Neural progenitor cell (in vitro differentiated cells): ENCODE data around the gene KCTD16. TPM values are rescaled to one million over a fixed set of nuclear protein-coding genes. Genes with fewer than 3 reads are reported as not detected.

Experiments used
- DNase-seq: peaks from one replicate; pipeline ENCODE4 v3.0.0-alpha.2; 2016; ENCODE audit warnings: low spot score
- H2AFZ ChIP-seq: fragments of 200-600 bp; sonication (generic); replicated peaks from 2 replicates; pipeline ENCODE4 v1.6.1; 2016; ENCODE audit warnings: antibody characterized with exemption
- H3F3A ChIP-seq: fragments of 200-600 bp; sonication (generic); 2 replicates; pipeline ENCODE4 v1.6.1; 2016; ENCODE audit warnings: antibody characterized with exemption, low read depth
- H3K27ac ChIP-seq: fragments of 200-600 bp; sonication (generic); 2 replicates; pipeline ENCODE4 v1.5.1; 2016; ENCODE audit warnings: mild to moderate bottlenecking
- H3K27me3 ChIP-seq: fragments of 200-600 bp; sonication (generic); 2 replicates; pipeline ENCODE4 v1.6.1; 2016; ENCODE audit warnings: mild to moderate bottlenecking, moderate library complexity
- H3K36me3 ChIP-seq: fragments of 200-600 bp; sonication (generic); 2 replicates; pipeline ENCODE4 v1.5.1; 2016
- H3K4me1 ChIP-seq: fragments of 200-600 bp; sonication (generic); 2 replicates; pipeline ENCODE4 v1.6.1; 2016; ENCODE audit warnings: mixed run types
- H3K4me2 ChIP-seq: fragments of 200-600 bp; sonication (generic); 2 replicates; pipeline ENCODE4 v1.6.1; 2016
- H3K4me3 ChIP-seq: fragments of 200-600 bp; sonication (generic); 2 replicates; pipeline ENCODE4 v1.5.1; 2016
- H3K79me2 ChIP-seq: fragments of 200-600 bp; sonication (generic); 2 replicates; pipeline ENCODE4 v1.6.1; 2016; ENCODE audit warnings: low read depth
- H3K9ac ChIP-seq: fragments of 200-600 bp; sonication (generic); 2 replicates; pipeline ENCODE4 v1.6.1; 2016
- H3K9me3 ChIP-seq: fragments of 200-600 bp; sonication (generic); 2 replicates; pipeline ENCODE4 v1.5.1; 2016; ENCODE audit warnings: low read depth
- H4K20me1 ChIP-seq: fragments of 200-600 bp; sonication (generic); 2 replicates; pipeline ENCODE4 v1.6.1; 2016; ENCODE audit warnings: low read depth
- H3K27ac Mint-ChIP-seq: 3 replicates; pipeline ENCODE4 v1.8.0; 2021; ENCODE audit warnings: mixed read lengths
- H3K27me3 Mint-ChIP-seq: 2 replicates; pipeline ENCODE4 v1.8.0; 2022; ENCODE audit warnings: low read depth, mild to moderate bottlenecking, inconsistent platforms, moderate library complexity, mixed read lengths; ENCODE audit not compliant: insufficient read depth
- H3K36me3 Mint-ChIP-seq: 3 replicates; pipeline ENCODE4 v1.8.0; 2021; ENCODE audit warnings: mixed read lengths
- H3K4me1 Mint-ChIP-seq: 3 replicates; pipeline ENCODE4 v1.8.0; 2021; ENCODE audit warnings: mixed read lengths
- H3K4me3 Mint-ChIP-seq: 3 replicates; pipeline ENCODE4 v1.8.0; 2021; ENCODE audit warnings: mild to moderate bottlenecking, moderate library complexity, mixed read lengths
- H3K9me3 Mint-ChIP-seq: 3 replicates; pipeline ENCODE4 v1.8.0; 2020; ENCODE audit warnings: mixed read lengths
- CTCF ChIP-seq: fragments of 200-600 bp; sonication (generic); IDR thresholded peaks from 2 replicates; pipeline ENCODE4 v1.5.1; 2017; ENCODE audit warnings: antibody characterized with exemption, mild to moderate bottlenecking
- EZH2 ChIP-seq: fragments of 200-600 bp; sonication (generic); IDR thresholded peaks from 2 replicates; pipeline ENCODE4 v1.6.1; 2017; ENCODE audit warnings: antibody characterized with exemption, mild to moderate bottlenecking, moderate library complexity
- EZH2phosphoT487 ChIP-seq: fragments of 200-600 bp; sonication (generic); IDR thresholded peaks from 2 replicates; pipeline ENCODE4 v1.6.1; 2017; ENCODE audit warnings: antibody characterized with exemption
- total RNA-seq: library from RNA; depleted of rRNA; stranded (reverse); fragments of >200 nt; gene quantifications from 2 replicates; pipeline ENCODE4 v1.2.3, GENCODE V29; 2015; ENCODE audit warnings: low replicate concordance

Gene KCTD16
- total RNA-seq, 1 donor from 2014 or later: 1.6 TPM

- H3K27me3 ChIP-seq: no peaks in the 10 kb centered on the region
These were observed 243.7 kb downstream of the KCTD16 start for GRCh38 chr5:144414202-144415029.

GRCh38 chr5:144416196-144416595 is 245.5 kb downstream of the KCTD16 start:
- no peaks in the 10 kb centered on the region for H3K36me3 Mint-ChIP-seq
- no peak overlapping the region for H3K4me3 Mint-ChIP-seq
- Histone ChIP-seq H3K4me1 (peaks cover 8% of the 10 kb centered on the region), H2AFZ (no peak overlapping the region), H4K20me1 (no peaks in the 10 kb centered on the region), H3K27ac (no peak overlapping the region), H3K27me3 (no peaks in the 10 kb centered on the region), H3K4me3 (no peak overlapping the region), H3K9me3 (no peaks in the 10 kb centered on the region), H3K79me2 (no peaks in the 10 kb centered on the region), H3K4me2 (no peak overlapping the region), H3F3A (no peaks in the 10 kb centered on the region), H3K9ac (no peak overlapping the region), H3K36me3 (no peaks in the 10 kb centered on the region)
- H3K27me3 Mint-ChIP-seq: no peaks in the 10 kb centered on the region
- no peak overlapping the region for H3K27ac Mint-ChIP-seq
- no peak for DNase-seq
- TF ChIP-seq EZH2phosphoT487 (no peak), CTCF (no peak), EZH2 (no peak)
- peaks cover 2% of the 10 kb centered on the region for H3K9me3 Mint-ChIP-seq
- peaks cover 4% of the 10 kb centered on the region for H3K4me1 Mint-ChIP-seq

More at GRCh38 chr5:144414202-144415029, 243.7 kb downstream of the KCTD16 start:
- Histone ChIP-seq H3K9me3 (no peaks in the 10 kb centered on the region), H3K36me3 (no peaks in the 10 kb centered on the region), H2AFZ (no peak overlapping the region), H3K4me3 (no peak overlapping the region), H3K79me2 (no peaks in the 10 kb centered on the region), H3F3A (no peaks in the 10 kb centered on the region), H3K4me2 (no peak overlapping the region), H3K9ac (no peak overlapping the region), H3K4me1 (no peaks in the 10 kb centered on the region), H4K20me1 (no peaks in the 10 kb centered on the region), H3K27ac (no peak overlapping the region)
- Mint-ChIP-seq H3K27me3 (no peaks in the 10 kb centered on the region), H3K27ac (no peak overlapping the region), H3K4me1 (no peaks in the 10 kb centered on the region), H3K4me3 (no peak overlapping the region), H3K9me3 (peaks cover 2% of the 10 kb centered on the region), H3K36me3 (no peaks in the 10 kb centered on the region)
- TF ChIP-seq EZH2phosphoT487 (no peak), EZH2 (no peak), CTCF (no peak)
- no peak for DNase-seq

- peaks cover 24% of the 10 kb centered on the region for H3K4me1 ChIP-seq
- H3K9ac ChIP-seq: no peak overlapping the region
- no peaks in the 10 kb centered on the region for H3K27me3 ChIP-seq
- H3K4me1 Mint-ChIP-seq: peaks cover 8% of the 10 kb centered on the region
- H3K36me3 ChIP-seq: no peaks in the 10 kb centered on the region
- no peak overlapping the region for H2AFZ ChIP-seq
- no peak overlapping the region for H3K4me3 Mint-ChIP-seq
- H3K36me3 Mint-ChIP-seq: no peaks in the 10 kb centered on the region
- no peaks in the 10 kb centered on the region for H3F3A ChIP-seq
- H3K27ac ChIP-seq: no peak overlapping the region
- no peaks in the 10 kb centered on the region for H3K27me3 Mint-ChIP-seq
- no peaks in the 10 kb centered on the region for H3K79me2 ChIP-seq
- H3K9me3 Mint-ChIP-seq: peaks cover 2% of the 10 kb centered on the region
- no peak overlapping the region for H3K4me3 ChIP-seq
- DNase-seq: no peak
- H4K20me1 ChIP-seq: no peaks in the 10 kb centered on the region
- no peak for TF ChIP-seq EZH2phosphoT487
- TF ChIP-seq EZH2: no peak
- TF ChIP-seq CTCF: no peak
- no peaks in the 10 kb centered on the region for H3K9me3 ChIP-seq
- H3K4me2 ChIP-seq: no peak overlapping the region
- H3K27ac Mint-ChIP-seq: no peak overlapping the region
These were observed 248.0 kb downstream of the KCTD16 start for GRCh38 chr5:144418719-144419118.
